ENCODE measurements around the gene ZNF768. TPM values are rescaled to one million over a fixed set of nuclear protein-coding genes. Genes with fewer than 3 reads are reported as not detected.

ZNF768 gene
- total and polyA plus RNA-seq, 7 donors = 49.0 to 125 (median 60.4) TPM

GRCh38 chr16:30570636-30571444 lies 44.5 kb upstream of the ZNF768 start:
- H3K36me3 ChIP-seq (ENCODE audit: insufficient read depth in 1 of 2, low read depth in 1 of 2) = peaks cover 0 to 9% of the 10 kb centered on the region in 2 donors
- no peaks in the 10 kb centered on the region for H3K27me3 ChIP-seq (ENCODE audit: insufficient read depth in 3 of 3, low read length in 2 of 3)
- no peaks in the 10 kb centered on the region for H3K9me3 ChIP-seq
- intact Hi-C loops (cut with DNase I) = loop anchor here in 1 of 2 donors (5.0 kb wide), 2 partner anchors 44 to 81 kb away; partner anchors contain the start of genes PRR14 and ZNF768
- H3K27ac ChIP-seq = peak overlapping the region; percentile 97
- peaks cover 16% of the 10 kb centered on the region for H3K4me1 ChIP-seq
- ATAC-seq (peak in 3 of 4 donors; percentile 1 to 14 (median 9)), DNase-seq (peak; percentile 33 to 64)
- no peak for TF ChIP-seq CTCF (IDR thresholded peaks at IDR 0.05)
- peak overlapping the region; percentile 91 for H3K4me3 ChIP-seq
- WGBS, 3 donors = 5 to 6% (median 6%) methylated on average over 21 to 22 of the region's 22 CpGs

DNA sequence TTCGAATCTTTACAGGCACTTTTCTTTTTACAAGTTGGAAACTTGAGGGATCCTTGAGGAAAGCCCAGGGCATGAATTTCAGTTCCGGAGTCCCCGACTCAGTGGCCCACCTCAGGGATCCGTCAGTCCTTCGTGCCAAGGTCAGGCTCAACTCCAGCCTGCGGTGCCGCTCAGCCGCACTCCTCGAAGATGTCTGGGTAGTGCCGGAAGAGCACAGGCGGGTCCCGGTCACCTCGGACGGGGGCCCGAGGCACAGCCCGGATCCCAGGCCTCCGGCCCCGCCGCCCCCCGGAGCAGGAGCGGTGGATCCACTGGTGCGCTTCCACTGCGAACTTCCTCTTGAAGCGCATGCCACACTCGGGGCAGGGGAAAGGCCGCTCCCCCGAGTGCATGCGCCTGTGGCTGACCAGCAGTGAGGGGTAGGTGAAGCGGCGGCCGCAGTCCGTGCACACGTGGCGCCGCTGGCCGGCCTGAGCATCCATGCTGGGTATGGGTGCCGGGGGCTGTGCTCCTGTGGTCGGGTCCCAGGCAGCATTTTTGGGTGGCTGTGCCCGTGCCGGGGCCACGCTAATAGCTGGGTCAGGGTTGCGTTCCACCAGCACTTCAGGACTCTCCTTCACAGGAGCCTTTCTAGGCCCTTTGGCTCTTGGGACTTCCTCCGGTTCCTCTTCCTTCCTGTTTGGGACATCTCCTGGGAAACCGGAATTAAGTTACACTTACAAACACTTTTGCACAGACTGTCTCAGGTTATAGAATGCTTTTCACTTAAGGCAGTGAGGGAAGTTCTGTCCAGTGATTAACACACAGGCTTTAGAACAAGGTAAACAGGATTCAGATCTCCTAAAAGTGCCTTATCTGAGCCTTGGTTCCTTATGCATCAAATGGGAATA lies 43.6 kb upstream of the ZNF768 start:
- DNase-seq (no peak), ATAC-seq (no peak)
- Histone ChIP-seq H3K4me1 (peaks cover 16% of the 10 kb centered on the region), H3K27ac (peak overlapping the region; percentile 97), H3K4me3 (peak overlapping the region; percentile 91), H3K9me3 (no peaks in the 10 kb centered on the region), H3K27me3 (ENCODE audit: insufficient read depth in 3 of 3, low read length in 2 of 3) (no peaks in the 10 kb centered on the region), H3K36me3 (ENCODE audit: insufficient read depth in 1 of 2, low read depth in 1 of 2) (peaks cover 0 to 9% of the 10 kb centered on the region in 2 donors)
- 79 to 85% (median 83%) methylated on average over 38 to 44 of the region's 44 CpGs for WGBS, 3 donors
- intact Hi-C loops (cut with DNase I) = loop anchor here in 1 of 2 donors (5.0 kb wide), 2 partner anchors 43 to 82 kb away; partner anchors contain the start of genes PRR14 and ZNF768
- TF ChIP-seq CTCF (IDR thresholded peaks at IDR 0.05) = no peak

DNA sequence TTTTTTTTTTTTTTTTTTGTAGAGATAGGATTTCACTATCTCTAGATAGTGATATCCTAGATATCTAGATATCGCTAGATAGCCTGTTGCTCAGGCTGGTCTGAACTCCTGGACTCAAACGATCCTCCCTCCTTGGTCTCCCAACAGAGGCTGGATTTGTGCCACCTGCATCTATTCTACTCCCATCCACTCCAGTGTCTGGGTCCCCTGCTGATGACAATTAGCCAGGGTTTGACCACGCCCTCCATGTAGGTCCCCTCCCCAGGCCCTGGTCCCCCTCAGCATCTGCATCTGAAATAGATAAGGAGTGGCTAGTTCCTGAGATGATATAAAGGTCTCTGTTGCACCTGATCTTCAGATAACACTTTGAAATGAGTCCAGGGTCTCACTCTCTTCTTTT lies 42.9 kb upstream of the ZNF768 start:
- ATAC-seq (no peak), DNase-seq (no peak)
- no peaks in the 10 kb centered on the region for H3K9me3 ChIP-seq
- WGBS, 3 donors = 90 to 99% (median 94%) methylated on average over 3 of the region's 3 CpGs
- intact Hi-C loops (cut with DNase I) = no loop called here
- H3K27me3 ChIP-seq (ENCODE audit: insufficient read depth in 3 of 3, low read length in 2 of 3) = no peaks in the 10 kb centered on the region
- H3K4me3 ChIP-seq = no peak overlapping the region
- H3K27ac ChIP-seq = no peak overlapping the region
- no peak for TF ChIP-seq CTCF (IDR thresholded peaks at IDR 0.05)
- H3K4me1 ChIP-seq = peaks cover 16% of the 10 kb centered on the region
- peaks cover 0 to 9% of the 10 kb centered on the region in 2 donors for H3K36me3 ChIP-seq (ENCODE audit: insufficient read depth in 1 of 2, low read depth in 1 of 2)

DNA sequence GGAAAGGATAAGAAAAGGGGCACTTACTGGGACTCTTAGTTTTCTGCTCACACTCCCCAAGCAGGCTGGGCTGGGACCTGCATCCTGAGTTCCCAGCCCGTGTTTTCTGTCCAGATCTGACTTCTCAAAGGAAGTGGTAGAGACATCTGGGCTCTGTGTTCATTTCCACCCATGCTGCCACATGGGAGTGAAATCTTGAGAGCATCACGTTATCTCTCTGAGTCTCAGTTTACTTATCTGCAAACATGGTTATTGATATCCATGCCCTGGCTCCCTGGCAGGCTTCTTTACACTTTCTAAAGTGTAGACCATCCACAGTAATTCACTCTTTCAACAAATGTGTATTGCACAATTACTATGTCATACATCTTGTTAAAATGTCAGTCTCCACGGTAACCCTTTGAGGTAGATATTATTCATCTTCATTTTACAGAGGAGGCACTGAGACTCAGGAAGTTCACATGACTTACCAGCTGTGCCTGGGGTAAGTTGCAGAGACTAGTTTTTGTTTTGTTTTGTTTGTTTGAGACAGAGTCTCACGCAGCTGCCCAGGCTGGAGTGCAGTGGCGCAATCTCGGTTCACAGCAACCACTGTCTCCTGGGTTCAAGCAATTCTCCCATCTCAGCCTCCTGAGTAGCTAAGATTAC lies 41.7 kb upstream of the ZNF768 start:
- H3K27ac ChIP-seq = no peak overlapping the region
- intact Hi-C loops (cut with DNase I) = no loop called here
- peaks cover 0 to 9% of the 10 kb centered on the region in 2 donors for H3K36me3 ChIP-seq (ENCODE audit: insufficient read depth in 1 of 2, low read depth in 1 of 2)
- H3K9me3 ChIP-seq = no peaks in the 10 kb centered on the region
- H3K4me3 ChIP-seq = no peak overlapping the region
- DNase-seq = no peak
- H3K4me1 ChIP-seq = peaks cover 16% of the 10 kb centered on the region
- WGBS, 3 donors = 73 to 75% (median 74%) methylated on average over 6 of the region's 6 CpGs
- H3K27me3 ChIP-seq (ENCODE audit: insufficient read depth in 3 of 3, low read length in 2 of 3) = no peaks in the 10 kb centered on the region
- ATAC-seq = no peak
- TF ChIP-seq CTCF (IDR thresholded peaks at IDR 0.05) = no peak
